Stimulated activated CD4-positive, alpha-beta T cell treated with anti-CD3 and anti-CD28 coated beads, Interleukin-2, amount 100 ng/mL, for 24 hours (primary cell): ENCODE results near the gene VSTM2B.

ENCODE experiments used
- DNase-seq, 2 donors: peaks; one replicate each; pipeline ENCODE4 v3.0.0-alpha.2; 2020

VSTM2B gene

GRCh38 chr19:29598496-29598895, 72.7 kb downstream of the VSTM2B start:
- no peak for DNase-seq

- DNase-seq = no peak
Observed at GRCh38 chr19:29603308-29603707, 77.5 kb downstream of the VSTM2B start.

- DNase-seq = peak; percentile 98 to 99
Observed at GRCh38 chr19:29605653-29606419, 80.0 kb downstream of the VSTM2B start, which contains the start of gene POP4. Gene POP4 (plus strand): TSS chr19:29606283. CDS start chr19:29606319, 36 bp downstream.

GRCh38 chr19:29606420-29606747, 80.6 kb downstream of the VSTM2B start:
- no peak for DNase-seq

- DNase-seq = no peak
Observed at GRCh38 chr19:29609636-29610035, 83.8 kb downstream of the VSTM2B start.

DNA sequence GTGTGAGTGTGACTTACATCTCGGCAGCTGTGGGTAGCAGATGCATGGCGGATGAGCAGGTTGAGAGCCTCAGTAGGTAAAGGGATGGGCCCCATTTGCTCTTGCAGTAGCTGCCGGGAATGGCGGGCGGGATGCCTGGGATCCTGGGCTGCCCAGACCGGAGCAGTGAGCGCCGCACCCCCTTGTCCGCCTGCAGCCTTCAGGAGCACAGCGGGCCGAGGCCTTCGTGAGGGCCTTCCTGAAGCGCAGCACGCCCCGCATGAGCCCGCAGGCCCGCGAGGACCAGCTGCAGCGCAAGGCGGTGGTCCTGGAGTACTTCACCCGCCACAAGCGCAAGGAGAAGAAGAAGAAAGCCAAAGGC, 84.4 kb downstream of the VSTM2B start:
- DNase-seq = no peak

- DNase-seq = peak; percentile 85 to 87
Observed at GRCh38 chr19:29610574-29611271, 84.9 kb downstream of the VSTM2B start.

- DNase-seq = no peak
Observed at GRCh38 chr19:29612121-29612520, 86.3 kb downstream of the VSTM2B start.

DNA sequence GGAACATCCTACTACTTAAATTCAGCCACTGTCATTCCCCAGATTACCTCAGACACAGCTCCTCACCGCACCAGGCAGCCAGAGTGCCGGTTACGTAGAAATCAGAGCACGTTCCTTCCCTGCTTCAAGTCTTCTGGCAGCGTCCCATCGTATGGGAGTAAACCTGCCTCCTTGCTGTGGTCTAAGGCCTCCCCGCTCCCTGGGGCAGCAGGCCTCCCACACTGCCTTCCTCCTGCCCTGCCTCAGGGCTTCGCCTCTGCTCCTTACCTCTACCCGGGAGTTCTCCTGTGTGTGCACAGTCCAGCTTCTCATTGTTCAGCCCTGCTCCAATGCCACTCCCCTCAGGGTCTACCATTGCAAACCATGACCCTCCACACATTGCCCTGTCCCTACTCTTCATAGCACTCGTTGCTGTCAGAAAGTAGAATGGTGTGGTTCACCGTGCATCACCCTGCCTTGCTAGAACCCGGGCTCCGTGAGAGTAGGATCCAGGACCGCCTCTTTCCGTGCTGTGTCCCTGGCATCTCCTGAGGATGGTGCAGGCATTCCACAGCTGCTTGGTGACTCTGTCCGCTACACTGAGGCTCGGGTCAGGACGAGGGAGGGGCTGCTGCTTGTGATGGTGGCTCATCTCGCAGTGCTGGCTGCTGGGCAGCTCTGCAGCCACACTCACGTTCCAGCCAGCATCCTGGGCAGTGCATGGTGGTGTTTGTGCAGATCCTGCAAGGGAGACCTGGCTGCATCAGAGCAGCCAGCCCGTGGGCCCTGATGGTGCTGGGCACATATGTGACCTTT, 87.2 kb downstream of the VSTM2B start:
- DNase-seq = no peak

GRCh38 chr19:29614046-29614445, 88.3 kb downstream of the VSTM2B start:
- DNase-seq = no peak
